H1 (cell line): ENCODE results near the gene CAMK2B. TPM values are rescaled to one million over a fixed set of nuclear protein-coding genes. Genes with fewer than 3 reads are reported as not detected.

ENCODE experiments used
- CTCF ChIA-PET: fragments of 300-600 bp; sonication (Branson Sonifier 250); formaldehyde crosslinking; loops from one replicate; lab custom pipeline; 2021; ENCODE audit not compliant: partially characterized antibody; lab: Charles Lee
- POLR2A ChIA-PET: fragments of 300-600 bp; sonication (Branson Sonifier 250); formaldehyde crosslinking; loops from one replicate; lab custom pipeline; 2021; ENCODE audit warnings: inconsistent platforms; ENCODE audit not compliant: partially characterized antibody; lab: Charles Lee
- DNase-seq, 2 experiments: peaks; one replicate each; pipeline versions ENCODE4 v3.0.0 to v3.0.0-alpha.2; 2010 to 2022; ENCODE audit warnings: low spot score in 2 of 2, low read depth in 1 of 2, mixed read lengths in 1 of 2
- FAIRE-seq: peaks from 2 replicates; lab custom pipeline; 2011; peaks lifted over from hg19 to GRCh38; lab: Jason Lieb, UNC
- H2AFZ ChIP-seq: 2 replicates; pipeline ENCODE4 v1.8.1; 2012; ENCODE audit warnings: low read length, inconsistent platforms
- H2AK5ac ChIP-seq: 2 replicates; pipeline ENCODE4 v1.6.1; 2013; ENCODE audit warnings: low read depth, low read length
- H2BK120ac ChIP-seq: replicated peaks from 2 replicates; pipeline ENCODE3; 2013; ENCODE audit warnings: low read depth, low read length, inconsistent platforms
- H2BK12ac ChIP-seq: 2 replicates; pipeline ENCODE4 v1.6.1; 2013; ENCODE audit warnings: low read depth, low read length
- H2BK15ac ChIP-seq: 2 replicates; pipeline ENCODE4 v1.6.1; 2013; ENCODE audit warnings: low read length
- H2BK20ac ChIP-seq: 2 replicates; pipeline ENCODE4 v1.6.1; 2013; ENCODE audit warnings: low read length
- H2BK5ac ChIP-seq: 2 replicates; pipeline ENCODE4 v1.6.1; 2013; ENCODE audit warnings: low read depth, low read length
- H3K14ac ChIP-seq: 2 replicates; pipeline ENCODE4 v1.6.1; 2013; ENCODE audit warnings: inconsistent platforms; ENCODE audit not compliant: insufficient read length
- H3K18ac ChIP-seq: 2 replicates; pipeline ENCODE4 v1.6.1; 2013; ENCODE audit warnings: low read length; ENCODE audit errors: extremely low read depth
- H3K23ac ChIP-seq: 2 replicates; pipeline ENCODE4 v1.6.1; 2013; ENCODE audit warnings: inconsistent platforms; ENCODE audit not compliant: insufficient read length
- H3K23me2 ChIP-seq: 2 replicates; pipeline ENCODE4 v1.6.1; 2013; ENCODE audit warnings: low read depth, low read length
- H3K27ac ChIP-seq: 2 replicates; pipeline ENCODE4 v1.6.1; 2011; ENCODE audit warnings: low read depth, low read length, inconsistent platforms
- H3K27me3 ChIP-seq, 4 experiments: replicated peaks in 1 of 4; 1 replicate in 1 of 4; 2 replicates in 3 of 4; pipeline versions ENCODE4 v1.6.1 to v1.8.1; 2011 to 2013; ENCODE audit warnings: low read length in 3 of 4, mild to moderate bottlenecking in 3 of 4, inconsistent platforms in 2 of 4, mixed read lengths in 2 of 4, moderate library complexity in 1 of 4; ENCODE audit not compliant: control insufficient read depth in 3 of 4, insufficient read depth in 3 of 4; ENCODE audit errors: extremely low read depth in 1 of 4
- H3K36me3 ChIP-seq, 4 experiments: 2 replicates each; pipeline versions ENCODE4 v1.6.1 to v1.8.1; 2011 to 2013; ENCODE audit warnings: mild to moderate bottlenecking in 4 of 4, low read length in 3 of 4, moderate library complexity in 2 of 4, control low read depth in 1 of 4, inconsistent platforms in 1 of 4; ENCODE audit not compliant: insufficient read depth in 4 of 4, control insufficient read depth in 2 of 4
- H3K4ac ChIP-seq: replicated peaks from 2 replicates; pipeline ENCODE3; 2013; ENCODE audit warnings: low read length, low read depth, mixed read lengths, inconsistent platforms; ENCODE audit not compliant: insufficient read length
- H3K4me1 ChIP-seq, 4 experiments: replicated peaks in 1 of 4; 1 replicate in 1 of 4; 2 replicates in 3 of 4; pipeline versions ENCODE4 v1.6.1 to v1.8.1; 2011 to 2013; ENCODE audit warnings: low read length in 3 of 4, inconsistent platforms in 2 of 4, mixed read lengths in 1 of 4; ENCODE audit not compliant: insufficient read depth in 4 of 4, control insufficient read depth in 3 of 4
- H3K4me2 ChIP-seq, 2 experiments: 2 replicates each; pipeline versions ENCODE4 v1.6.1 to v1.8.1; 2011 to 2013; ENCODE audit warnings: low read depth in 2 of 2, low read length in 2 of 2, control low read depth in 1 of 2, inconsistent platforms in 1 of 2, mild to moderate bottlenecking in 1 of 2; ENCODE audit not compliant: insufficient read depth in 1 of 2
- H3K4me3 ChIP-seq, 4 experiments: fragments of 200-600, 300-600 bp in 1 of 4; sonication (generic), shearing (Covaris generic), sonication (Bioruptor Twin) in 1 of 4; 2 replicates each; pipeline versions ENCODE4 v1.5.1 to v1.8.1; 2011 to 2016; ENCODE audit warnings: low read length in 4 of 4, low read depth in 3 of 4, control low read depth in 2 of 4, inconsistent platforms in 2 of 4, mild to moderate bottlenecking in 2 of 4, mixed read lengths in 1 of 4, moderate library complexity in 1 of 4; ENCODE audit not compliant: insufficient read depth in 2 of 4; ENCODE audit errors: extremely low read depth in 1 of 4
- H3K56ac ChIP-seq: replicated peaks from 2 replicates; pipeline ENCODE3; 2013; ENCODE audit warnings: low read depth, mild to moderate bottlenecking, mixed read lengths, low read length, inconsistent platforms; ENCODE audit not compliant: insufficient read length
- H3K79me1 ChIP-seq: 2 replicates; pipeline ENCODE4 v1.6.1; 2013; ENCODE audit warnings: low read depth, low read length, control low read depth
- H3K79me2 ChIP-seq, 2 experiments: 2 replicates each; pipeline versions ENCODE4 v1.6.1 to v1.8.1; 2012 to 2013; ENCODE audit warnings: low read length in 2 of 2, mild to moderate bottlenecking in 2 of 2, inconsistent platforms in 1 of 2; ENCODE audit not compliant: insufficient read depth in 2 of 2, control insufficient read depth in 1 of 2
- H3K9ac ChIP-seq, 4 experiments: replicated peaks in 1 of 4; 1 replicate in 1 of 4; 2 replicates in 3 of 4; pipeline versions ENCODE4 v1.6.1 to v1.8.1; 2011 to 2013; ENCODE audit warnings: low read depth in 3 of 4, low read length in 3 of 4, control low read depth in 2 of 4, mild to moderate bottlenecking in 2 of 4, moderate library complexity in 2 of 4, inconsistent platforms in 1 of 4; ENCODE audit errors: extremely low read depth in 1 of 4
- H3K9me3 ChIP-seq, 2 experiments: 2 replicates each; pipeline versions ENCODE4 v1.6.1 to v1.8.1; 2012 to 2013; ENCODE audit warnings: mild to moderate bottlenecking in 2 of 2, moderate library complexity in 2 of 2, control low read depth in 1 of 2, inconsistent platforms in 1 of 2, low read depth in 1 of 2, low read length in 1 of 2, mixed read lengths in 1 of 2; ENCODE audit not compliant: insufficient read depth in 2 of 2
- H4K20me1 ChIP-seq, 2 experiments: replicated peaks in 1 of 2; 2 replicates each; pipeline versions ENCODE3 to v1.8.1; 2011 to 2013; ENCODE audit warnings: inconsistent platforms in 2 of 2, low read length in 2 of 2, mild to moderate bottlenecking in 1 of 2; ENCODE audit not compliant: insufficient read depth in 2 of 2, control insufficient read depth in 1 of 2
- H4K5ac ChIP-seq: 2 replicates; pipeline ENCODE4 v1.6.1; 2013; ENCODE audit warnings: low read length, low read depth, mixed read lengths, inconsistent platforms; ENCODE audit not compliant: insufficient read length
- H4K8ac ChIP-seq: 2 replicates; pipeline ENCODE4 v1.8.0; 2013; ENCODE audit warnings: mild to moderate bottlenecking, moderate library complexity, low read length, inconsistent platforms; ENCODE audit not compliant: insufficient read depth; ENCODE audit errors: extremely low read depth
- H4K91ac ChIP-seq: replicated peaks from 2 replicates; pipeline ENCODE3; 2013; ENCODE audit warnings: low read length, mixed read lengths, inconsistent platforms; ENCODE audit not compliant: insufficient read length
- EP300 ChIP-seq, 2 experiments: IDR thresholded peaks; 1 replicate in 1 of 2; 2 replicates in 1 of 2; pipeline ENCODE4 v1.6.1; 2011 to 2012; ENCODE audit warnings: low read depth in 2 of 2, low read length in 2 of 2, mild to moderate bottlenecking in 2 of 2, borderline replicate concordance in 1 of 2, inconsistent platforms in 1 of 2, moderate library complexity in 1 of 2
- EZH2 ChIP-seq: fragments of 200-600 bp; sonication (generic); IDR thresholded peaks from 2 replicates; pipeline ENCODE4 v1.7.1; 2012; ENCODE audit warnings: low read depth, mild to moderate bottlenecking, moderate library complexity, low read length, inconsistent platforms; ENCODE audit not compliant: severe bottlenecking
- POU5F1 ChIP-seq: IDR thresholded peaks from 2 replicates; pipeline ENCODE4 v1.6.1; 2011; ENCODE audit warnings: low read depth, mild to moderate bottlenecking, low read length, moderate library complexity
- RFX5 ChIP-seq: IDR thresholded peaks from 2 replicates; pipeline ENCODE4 v1.6.1; 2011; ENCODE audit warnings: low read depth, low read length, improper control_type of control experiment, borderline replicate concordance
- TCF12 ChIP-seq: IDR thresholded peaks from 2 replicates; pipeline ENCODE4 v1.6.1; 2011; ENCODE audit warnings: low read depth, mild to moderate bottlenecking, low read length
- polyA plus RNA-seq, 7 experiments: library from polyadenylated mRNA; depleted of rRNA in 3 of 7; stranded (reverse) in 5 of 7; unstranded in 2 of 7; fragments of >200 nt in 5 of 7; fragments of 200-250 nt in 2 of 7; gene quantifications; 1 replicate in 5 of 7; 2 replicates in 1 of 7; 4 replicates in 1 of 7; pipeline versions ENCODE4 v1.2.1 to v1.2.3, GENCODE V29; 2011 to 2013; ENCODE audit warnings: missing spikeins in 2 of 7, mixed read lengths in 2 of 7
- total RNA-seq: library from RNA; stranded (reverse); fragmentation: NEBNext Ultra II Directional; extraction: Animal tissue kit (Norgen Biotek cat#: 25700); gene quantifications from 2 replicates; pipeline ENCODE4 v1.2.1, GENCODE V29; 2021
- TF ChIP-seq, protein P1 (sequence below): IDR thresholded peaks from 2 replicates; pipeline ENCODE4 v1.6.1; 2011; ENCODE audit warnings: low read depth, mild to moderate bottlenecking, low read length; ENCODE audit not compliant: insufficient read depth

CAMK2B gene
- total and polyA plus RNA-seq, 2 of the 8 experiments (the other 6 are each of a cell fraction or from before 2014, with no cell fraction given), result 0.05 to 0.15 TPM

DNA sequence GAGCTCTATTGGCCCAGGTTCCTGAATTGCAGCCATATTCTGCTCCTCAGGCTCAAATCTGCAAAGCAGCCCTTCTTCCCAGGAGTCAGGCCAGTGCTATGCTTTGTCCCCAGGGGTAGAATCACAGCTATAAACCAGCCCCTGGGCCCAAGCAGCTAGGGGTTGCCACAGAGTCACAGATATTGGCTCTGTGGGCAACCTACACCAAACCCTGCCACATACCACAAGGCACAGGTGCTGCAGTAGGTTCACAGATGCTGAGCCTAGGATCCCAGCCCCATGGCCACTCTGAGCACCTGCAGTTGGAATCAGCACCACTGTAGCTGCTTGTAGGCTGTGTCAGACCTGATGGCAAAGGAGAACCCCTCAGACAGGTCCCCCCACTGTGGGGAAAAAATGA is 43.1 kb upstream of the CAMK2B start:
- CTCF ChIA-PET, result interaction anchor here (0.6 to 1.9 kb wide), 9 partner anchors 9 to 341 kb away, joined by 3 to 14 read pairs (median 3); no protein-coding TSS in a partner anchor
- Histone ChIP-seq H3K18ac (no peak overlapping the region), H2BK5ac (no peak overlapping the region), H3K4me3 (no peak overlapping the region), H4K20me1 (peaks cover 0 to 1% of the 10 kb centered on the region in 2 experiments), H2AK5ac (no peak overlapping the region), H3K4me2 (no peak overlapping the region), H2BK15ac (no peak overlapping the region), H3K79me2 (no peaks in the 10 kb centered on the region), H3K4me1 (no peaks in the 10 kb centered on the region), H3K56ac (no peak overlapping the region), H3K36me3 (no peaks in the 10 kb centered on the region), H3K27me3 (no peaks in the 10 kb centered on the region; a peak in 2 of 7 replicates), H3K79me1 (no peaks in the 10 kb centered on the region), H3K9me3 (no peaks in the 10 kb centered on the region), H3K4ac (no peak overlapping the region), H3K9ac (no peak overlapping the region), H4K91ac (no peak overlapping the region), H2BK12ac (no peak overlapping the region), H3K23ac (no peak overlapping the region), H3K14ac (no peak overlapping the region), H2BK120ac (no peak overlapping the region), H3K27ac (no peak overlapping the region), H3K23me2 (peaks cover 2% of the 10 kb centered on the region; the same call in 1 of the 2 replicates), H2AFZ (no peak overlapping the region), H2BK20ac (no peak overlapping the region), H4K8ac (no peak overlapping the region), H4K5ac (no peak overlapping the region)
- no peak for FAIRE-seq
- no peak for DNase-seq
- POLR2A ChIA-PET, result interaction anchor here (0.8 to 0.9 kb wide), 2 partner anchors 9 to 23 kb away, joined by 3 to 4 read pairs; no protein-coding TSS in a partner anchor
- TF ChIP-seq RFX5 (no peak), TCF12 (no peak), POU5F1 (no peak), EP300 (IDR thresholded peaks at IDR 0.05; ENCODE audit: borderline replicate concordance in 1 of 2, low read depth in 2 of 2, low read length in 2 of 2) (no peak), EZH2 (no peak)
- TF ChIP-seq, protein P1, sequence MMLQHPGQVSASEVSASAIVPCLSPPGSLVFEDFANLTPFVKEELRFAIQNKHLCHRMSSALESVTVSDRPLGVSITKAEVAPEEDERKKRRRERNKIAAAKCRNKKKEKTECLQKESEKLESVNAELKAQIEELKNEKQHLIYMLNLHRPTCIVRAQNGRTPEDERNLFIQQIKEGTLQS, result no peak
